ENCODE results near the gene GPR148. TPM values are rescaled to one million over a fixed set of nuclear protein-coding genes. Genes with fewer than 3 reads are reported as not detected.
"Not testable (repeated sequence)": the region's sequence is repeated elsewhere in the genome, so short reads cannot be mapped to it uniquely, and the experiment has no call there.

GPR148 gene, protein sequence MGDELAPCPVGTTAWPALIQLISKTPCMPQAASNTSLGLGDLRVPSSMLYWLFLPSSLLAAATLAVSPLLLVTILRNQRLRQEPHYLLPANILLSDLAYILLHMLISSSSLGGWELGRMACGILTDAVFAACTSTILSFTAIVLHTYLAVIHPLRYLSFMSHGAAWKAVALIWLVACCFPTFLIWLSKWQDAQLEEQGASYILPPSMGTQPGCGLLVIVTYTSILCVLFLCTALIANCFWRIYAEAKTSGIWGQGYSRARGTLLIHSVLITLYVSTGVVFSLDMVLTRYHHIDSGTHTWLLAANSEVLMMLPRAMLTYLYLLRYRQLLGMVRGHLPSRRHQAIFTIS
- not detected for total RNA-seq

GRCh38 chr2:130728549-130729316 is at the start of gene GPR148:
Gene GPR148 (plus strand): TSS chr2:130729070. CDS start chr2:130729152, 82 bp downstream.
- Histone ChIP-seq H3K27ac (peak within 1 kb of the TSS; percentile 74 to 83), H3K9me3 (no peaks in the 10 kb centered on the region), H3K4me3 (peak within 1 kb of the TSS; percentile 80), H3K27me3 (replicated peaks; ENCODE audit: insufficient read depth) (no peaks in the 10 kb centered on the region), H3K4me1 (ENCODE audit: control insufficient read depth in 1 of 2, low read depth in 2 of 2) (peaks cover 7 to 20% of the 10 kb centered on the region in 2 donors), H3K36me3 (no peaks in the 10 kb centered on the region)
- DNase-seq (ENCODE audit: low spot score), result no peak
- ATAC-seq (ENCODE audit: insufficient number of reproducible peaks, low FRiP score, low read depth), result no peak
- no peak for TF ChIP-seq CTCF (IDR thresholded peaks at IDR 0.05)

DNA sequence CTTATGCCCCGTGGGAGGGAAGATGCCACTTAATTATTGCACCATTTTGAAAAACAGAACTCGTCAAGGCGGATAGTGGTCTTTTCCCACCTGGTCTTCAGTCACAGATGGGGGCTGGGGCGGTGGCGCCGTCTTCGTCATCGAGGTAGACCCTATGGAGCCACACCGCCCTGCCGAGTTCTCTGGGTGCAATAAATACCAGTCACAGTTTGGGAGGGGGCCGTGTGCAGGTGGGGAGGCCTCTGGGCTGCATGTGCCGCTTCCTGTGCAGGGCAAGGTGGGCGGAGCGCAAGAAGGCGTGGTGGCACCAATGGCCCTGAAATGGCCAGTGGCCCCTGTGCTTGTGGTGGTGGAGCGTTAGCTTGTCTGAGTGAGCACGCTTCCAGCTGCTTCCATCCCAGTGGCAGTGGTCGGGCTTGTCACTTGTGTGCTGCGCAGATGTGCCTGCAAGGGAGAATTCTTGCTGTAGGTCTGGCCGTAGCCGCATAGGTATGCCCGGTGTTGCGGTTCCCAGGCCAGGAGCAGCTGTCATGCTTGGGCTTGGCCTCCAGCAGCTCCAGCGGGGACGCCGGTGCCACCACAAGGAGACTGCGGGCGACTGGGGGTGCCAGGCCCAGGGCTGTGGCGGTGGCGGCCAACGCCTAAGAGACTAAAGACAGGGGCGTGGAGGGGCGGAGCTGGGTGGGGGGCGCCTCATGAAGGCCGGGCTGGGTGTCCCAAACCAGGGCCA is 36.7 kb upstream of the GPR148 start:
- not testable (repeated sequence) for H3K27ac ChIP-seq; H3K27me3 ChIP-seq (replicated peaks; ENCODE audit: insufficient read depth); H3K9me3 ChIP-seq; ATAC-seq (ENCODE audit: insufficient number of reproducible peaks, low FRiP score, low read depth); H3K4me3 ChIP-seq; H3K36me3 ChIP-seq; DNase-seq (ENCODE audit: low spot score); H3K4me1 ChIP-seq (ENCODE audit: control insufficient read depth in 1 of 2, low read depth in 2 of 2)

GRCh38 chr2:130693474-130693873 is 35.4 kb upstream of the GPR148 start:
- not testable (repeated sequence) for H3K36me3 ChIP-seq; H3K9me3 ChIP-seq; DNase-seq (ENCODE audit: low spot score); H3K4me1 ChIP-seq (ENCODE audit: control insufficient read depth in 1 of 2, low read depth in 2 of 2); H3K27ac ChIP-seq; ATAC-seq (ENCODE audit: insufficient number of reproducible peaks, low FRiP score, low read depth); H3K27me3 ChIP-seq (replicated peaks; ENCODE audit: insufficient read depth)
- peak overlapping the region; percentile 48 for H3K4me3 ChIP-seq

DNA sequence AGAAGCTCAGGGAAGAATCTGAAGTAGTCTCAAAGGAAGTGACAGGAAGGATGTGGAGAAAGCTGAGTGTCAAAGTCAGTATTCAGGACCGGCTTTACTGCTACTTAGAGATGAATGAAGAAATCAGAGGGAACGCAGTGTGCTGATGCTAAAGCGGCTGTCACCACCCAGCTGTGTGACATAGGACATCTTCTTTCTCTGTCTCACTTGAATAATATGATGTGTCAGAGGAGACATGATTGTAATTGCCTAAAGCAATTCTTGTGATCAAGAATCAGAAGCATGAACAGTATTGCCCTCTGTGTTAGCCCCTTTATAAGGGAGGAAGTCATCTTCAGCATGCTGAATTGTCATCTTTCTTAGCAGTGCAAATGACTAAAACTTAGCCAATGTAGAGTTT is 25.6 kb upstream of the GPR148 start:
- H3K27ac ChIP-seq; H3K27me3 ChIP-seq (replicated peaks; ENCODE audit: insufficient read depth); H3K4me3 ChIP-seq; H3K36me3 ChIP-seq; H3K4me1 ChIP-seq (ENCODE audit: control insufficient read depth in 1 of 2, low read depth in 2 of 2); DNase-seq (ENCODE audit: low spot score); H3K9me3 ChIP-seq; ATAC-seq (ENCODE audit: insufficient number of reproducible peaks, low FRiP score, low read depth): not testable (repeated sequence)

DNA sequence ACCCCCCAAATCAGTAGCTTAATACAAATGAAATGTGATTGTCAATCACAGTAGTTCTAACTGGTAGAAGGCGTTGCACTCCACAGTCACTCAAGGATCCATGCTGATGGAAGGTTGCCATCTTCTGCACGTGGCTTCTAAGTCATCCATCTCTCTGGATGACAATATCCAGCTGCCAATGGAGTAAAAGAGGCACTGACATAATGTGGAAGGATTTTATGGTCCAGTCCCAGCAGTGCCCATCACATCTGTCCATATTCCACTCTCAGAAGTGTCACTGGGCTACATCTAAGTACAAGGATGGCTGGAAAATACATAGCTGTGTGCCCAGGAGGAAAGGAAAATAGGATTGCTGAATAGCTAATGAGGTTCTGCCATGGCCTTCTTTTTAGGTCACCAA is 14.1 kb upstream of the GPR148 start:
- not testable (repeated sequence) for H3K27ac ChIP-seq; H3K4me3 ChIP-seq; H3K4me1 ChIP-seq (ENCODE audit: control insufficient read depth in 1 of 2, low read depth in 2 of 2); H3K9me3 ChIP-seq; DNase-seq (ENCODE audit: low spot score); H3K27me3 ChIP-seq (replicated peaks; ENCODE audit: insufficient read depth); ATAC-seq (ENCODE audit: insufficient number of reproducible peaks, low FRiP score, low read depth); H3K36me3 ChIP-seq

DNA sequence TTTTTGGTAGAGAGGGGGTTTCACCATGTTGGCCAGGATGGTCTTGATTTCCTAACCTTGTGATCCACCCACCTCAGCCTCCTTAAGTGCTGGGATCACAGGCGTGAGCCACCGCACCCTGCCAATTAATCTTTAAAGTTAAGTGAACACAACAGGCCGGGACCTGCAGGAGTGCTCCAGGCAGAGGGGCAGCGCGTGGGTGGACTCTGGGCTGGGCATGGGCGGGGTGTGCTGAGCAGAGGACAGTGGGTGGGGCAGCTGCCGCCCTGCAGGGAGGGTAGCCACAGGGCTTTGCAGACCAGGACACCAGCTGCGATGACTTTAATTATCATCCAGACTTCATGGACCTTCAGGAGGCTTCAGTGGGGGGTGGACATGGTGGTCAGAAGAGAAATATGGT is 8.8 kb upstream of the GPR148 start:
- H3K9me3 ChIP-seq, result no peaks in the 10 kb centered on the region
- H3K36me3 ChIP-seq, result no peaks in the 10 kb centered on the region
- DNase-seq (ENCODE audit: low spot score) (no peak), ATAC-seq (ENCODE audit: insufficient number of reproducible peaks, low FRiP score, low read depth) (no peak)
- H3K27ac ChIP-seq, result no peak overlapping the region
- H3K27me3 ChIP-seq (replicated peaks; ENCODE audit: insufficient read depth), result no peaks in the 10 kb centered on the region
- H3K4me1 ChIP-seq (ENCODE audit: control insufficient read depth in 1 of 2, low read depth in 2 of 2), result no peaks in the 10 kb centered on the region
- TF ChIP-seq CTCF (IDR thresholded peaks at IDR 0.05), result no peak
- H3K4me3 ChIP-seq, result no peak overlapping the region

DNA sequence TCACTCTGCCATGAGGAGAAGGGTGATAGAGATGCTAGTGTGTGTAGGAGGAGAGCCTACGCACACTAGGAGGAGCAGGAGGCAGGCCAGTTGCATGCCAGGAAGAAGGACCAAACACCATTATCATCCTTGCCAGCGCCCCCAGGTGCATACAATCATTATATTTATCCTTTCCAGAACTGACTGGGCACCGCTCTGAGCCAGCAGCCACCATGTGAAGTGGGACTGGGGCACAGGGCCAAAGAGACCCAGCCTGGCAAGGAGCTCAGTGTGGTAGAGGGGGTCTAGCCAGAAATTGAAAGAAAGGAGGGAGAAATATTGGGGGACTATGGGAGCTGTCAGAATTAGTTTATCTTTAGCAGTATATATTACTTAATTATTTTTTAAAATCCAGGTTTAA is 8.3 kb upstream of the GPR148 start:
- H3K4me1 ChIP-seq (ENCODE audit: control insufficient read depth in 1 of 2, low read depth in 2 of 2), result no peaks in the 10 kb centered on the region
- ATAC-seq (ENCODE audit: insufficient number of reproducible peaks, low FRiP score, low read depth) (no peak), DNase-seq (ENCODE audit: low spot score) (no peak)
- no peak overlapping the region for H3K4me3 ChIP-seq
- no peaks in the 10 kb centered on the region for H3K27me3 ChIP-seq (replicated peaks; ENCODE audit: insufficient read depth)
- no peak for TF ChIP-seq CTCF (IDR thresholded peaks at IDR 0.05)
- no peaks in the 10 kb centered on the region for H3K36me3 ChIP-seq
- no peaks in the 10 kb centered on the region for H3K9me3 ChIP-seq
- no peak overlapping the region for H3K27ac ChIP-seq
